Embryonic facial prominence (tissue), 1 donor: ENCODE data around the gene SCAPER.

Source experiments
- DNase-seq: peaks from one replicate; pipeline ENCODE4 v3.0.0-alpha.2; 2016; ENCODE audit errors: extremely low spot score

SCAPER gene

GRCh38 chr15:76340198-76340802 is 564.8 kb downstream of the SCAPER start:
- DNase-seq = no peak

- no peak for DNase-seq
Measured at GRCh38 chr15:76339305-76340197, 565.6 kb downstream of the SCAPER start.

GRCh38 chr15:76338486-76339304 is 566.4 kb downstream of the SCAPER start:
- DNase-seq = no peak

- no peak for DNase-seq
Measured at GRCh38 chr15:76337696-76338485, 567.2 kb downstream of the SCAPER start.

- DNase-seq = no peak
Measured at GRCh38 chr15:76337059-76337695, 568.0 kb downstream of the SCAPER start.

- no peak for DNase-seq
Measured at GRCh38 chr15:76336254-76337058, 568.7 kb downstream of the SCAPER start, which contains the start of gene ISL2. ISL2 (plus strand) TSS chr15:76336773; CDS start chr15:76336884, 111 bp downstream.

GRCh38 chr15:76335307-76336253 is 569.6 kb downstream of the SCAPER start:
- DNase-seq = no peak

GRCh38 chr15:76334438-76335306 is 570.5 kb downstream of the SCAPER start:
- no peak for DNase-seq

- DNase-seq = no peak
Measured at GRCh38 chr15:76333720-76334437, 571.3 kb downstream of the SCAPER start.

- no peak for DNase-seq
Measured at GRCh38 chr15:76333309-76333708, 571.8 kb downstream of the SCAPER start.

GRCh38 chr15:76332796-76333195 is 572.3 kb downstream of the SCAPER start:
- no peak for DNase-seq

GRCh38 chr15:76330080-76330680 is 575.0 kb downstream of the SCAPER start:
- DNase-seq = no peak

GRCh38 chr15:76328958-76329357 is 576.2 kb downstream of the SCAPER start:
- DNase-seq = no peak

- no peak for DNase-seq
Measured at GRCh38 chr15:76328106-76328696, 576.9 kb downstream of the SCAPER start.

GRCh38 chr15:76327191-76328105 is 577.7 kb downstream of the SCAPER start:
- no peak for DNase-seq
